HEK293 (cell line): ENCODE results near the gene SCGB1C1.

ENCODE experiments used
- CTCF ChIA-PET: fragments of 350-600 bp; formaldehyde crosslinking; extraction: SDS; loops from one replicate; lab custom pipeline; 2021; ENCODE audit warnings: antibody characterized with exemption; lab: Yijun Ruan, JAX
- POLR2A ChIA-PET: fragments of 300-600 bp; formaldehyde crosslinking; extraction: SDS; loops from one replicate; lab custom pipeline; 2020; ENCODE audit warnings: antibody characterized with exemption, inconsistent platforms; lab: Yijun Ruan, JAX
- H3K27ac ChIP-seq: fragments of 200-500 bp; sonication (Bioruptor generic); 2 replicates; pipeline ENCODE4 v1.5.1; 2014; ENCODE audit warnings: low read depth, low read length, control low read depth, inconsistent platforms; ENCODE audit errors: extremely low read depth
- H3K36me3 ChIP-seq, 2 experiments: fragments of 200-500 bp in 1 of 2; sonication (Bioruptor generic) in 1 of 2; 1 replicate in 1 of 2; 2 replicates in 1 of 2; pipeline ENCODE4 v1.5.1; 2014 to 2017; ENCODE audit warnings: inconsistent platforms in 2 of 2, low read length in 2 of 2; ENCODE audit not compliant: control insufficient read depth in 2 of 2, insufficient read depth in 1 of 2
- H3K4me1 ChIP-seq: fragments of 200-500 bp; sonication (Bioruptor generic); 2 replicates; pipeline ENCODE4 v1.5.1; 2014; ENCODE audit warnings: mild to moderate bottlenecking, low read length, inconsistent platforms; ENCODE audit not compliant: control insufficient read depth, insufficient read depth
- H3K4me3 ChIP-seq: 2 replicates; pipeline ENCODE4 v1.5.1; 2011; ENCODE audit warnings: low read depth, mild to moderate bottlenecking, control low read depth, low read length, moderate library complexity
- H3K9me3 ChIP-seq: fragments of 200-500 bp; sonication (Bioruptor generic); 2 replicates; pipeline ENCODE4 v1.5.1; 2014; ENCODE audit warnings: low read depth, low read length, inconsistent platforms; ENCODE audit not compliant: control insufficient read depth, insufficient read depth
- GLI4 ChIP-seq: fragments of 450-650 bp; formaldehyde crosslinking; IDR thresholded peaks from 2 replicates; pipeline ENCODE4 v1.5.1; 2016; ENCODE audit warnings: missing biosample characterization, missing genetic modification characterization
- KLF1 ChIP-seq: fragments of 450-650 bp; formaldehyde crosslinking; IDR thresholded peaks from 2 replicates; pipeline ENCODE4 v1.5.1; 2016; ENCODE audit warnings: missing biosample characterization, missing genetic modification characterization
- KLF7 ChIP-seq: fragments of 450-650 bp; formaldehyde crosslinking; IDR thresholded peaks from 2 replicates; pipeline ENCODE4 v1.5.1; 2016; ENCODE audit warnings: missing biosample characterization, missing genetic modification characterization, borderline replicate concordance
- KLF8 ChIP-seq: fragments of 450-650 bp; formaldehyde crosslinking; IDR thresholded peaks from 2 replicates; pipeline ENCODE4 v1.5.1; 2016; ENCODE audit warnings: missing biosample characterization, missing genetic modification characterization
- MZF1 ChIP-seq: fragments of 450-650 bp; formaldehyde crosslinking; IDR thresholded peaks from 2 replicates; pipeline ENCODE4 v1.5.1; 2017; ENCODE audit warnings: missing biosample characterization, missing genetic modification characterization, borderline replicate concordance
- OVOL3 ChIP-seq: fragments of 450-650 bp; formaldehyde crosslinking; IDR thresholded peaks from 2 replicates; pipeline ENCODE4 v1.5.1; 2016; ENCODE audit warnings: missing biosample characterization, missing genetic modification characterization
- PRDM4 ChIP-seq: fragments of 450-650 bp; formaldehyde crosslinking; IDR thresholded peaks from 2 replicates; pipeline ENCODE4 v1.5.1; 2017; ENCODE audit warnings: missing biosample characterization, missing genetic modification characterization
- SCRT2 ChIP-seq: fragments of 450-650 bp; formaldehyde crosslinking; IDR thresholded peaks from 2 replicates; pipeline ENCODE4 v1.5.1; 2016; ENCODE audit warnings: missing biosample characterization, missing genetic modification characterization
- SP2 ChIP-seq: fragments of 450-650 bp; formaldehyde crosslinking; IDR thresholded peaks from 2 replicates; pipeline ENCODE4 v1.5.1; 2016; ENCODE audit warnings: missing biosample characterization, missing genetic modification characterization
- SP7 ChIP-seq: fragments of 450-650 bp; formaldehyde crosslinking; IDR thresholded peaks from 2 replicates; pipeline ENCODE4 v1.5.1; 2016; ENCODE audit warnings: missing biosample characterization, missing genetic modification characterization
- TCF7L2 ChIP-seq: IDR thresholded peaks from 2 replicates; pipeline ENCODE4 v1.6.1; 2011; ENCODE audit warnings: low read depth, mild to moderate bottlenecking, inconsistent platforms, low read length, moderate library complexity, borderline replicate concordance
- ZBTB26 ChIP-seq: fragments of 450-650 bp; formaldehyde crosslinking; optimal IDR thresholded peaks from 2 replicates; pipeline ENCODE3; 2016; ENCODE audit warnings: missing biosample characterization, mild to moderate bottlenecking, missing genetic modification characterization
- ZFHX2 ChIP-seq: fragments of 450-650 bp; formaldehyde crosslinking; conservative IDR thresholded peaks from 2 replicates; pipeline ENCODE4 v1.5.1; 2016; ENCODE audit warnings: missing biosample characterization, missing genetic modification characterization
- ZNF16 ChIP-seq: fragments of 450-650 bp; formaldehyde crosslinking; IDR thresholded peaks from 2 replicates; pipeline ENCODE4 v1.5.1; 2016; ENCODE audit warnings: low read depth, missing biosample characterization, missing genetic modification characterization
- ZNF221 ChIP-seq: fragments of 450-650 bp; formaldehyde crosslinking; IDR thresholded peaks from 2 replicates; pipeline ENCODE4 v1.5.1; 2017; ENCODE audit warnings: missing biosample characterization, missing genetic modification characterization, borderline replicate concordance
- ZNF248 ChIP-seq: fragments of 450-650 bp; formaldehyde crosslinking; IDR thresholded peaks from 2 replicates; pipeline ENCODE4 v1.5.1; 2017; ENCODE audit warnings: missing biosample characterization, missing genetic modification characterization
- ZNF324 ChIP-seq: fragments of 450-650 bp; formaldehyde crosslinking; IDR thresholded peaks from 2 replicates; pipeline ENCODE4 v1.5.1; 2016; ENCODE audit warnings: missing biosample characterization, missing genetic modification characterization
- ZNF521 ChIP-seq: fragments of 450-650 bp; formaldehyde crosslinking; IDR thresholded peaks from 2 replicates; pipeline ENCODE4 v1.5.1; 2017; ENCODE audit warnings: missing biosample characterization, mild to moderate bottlenecking, missing genetic modification characterization
- ZNF623 ChIP-seq: fragments of 450-650 bp; formaldehyde crosslinking; IDR thresholded peaks from 2 replicates; pipeline ENCODE4 v1.5.1; 2016; ENCODE audit warnings: missing biosample characterization, missing genetic modification characterization
- ZNF747 ChIP-seq: fragments of 450-650 bp; formaldehyde crosslinking; IDR thresholded peaks from 2 replicates; pipeline ENCODE4 v1.5.1; 2016; ENCODE audit warnings: missing biosample characterization, missing genetic modification characterization
- TF ChIP-seq, protein P1 (sequence below): fragments of 450-650 bp; formaldehyde crosslinking; conservative IDR thresholded peaks from 2 replicates; pipeline ENCODE4 v1.5.1; 2016; ENCODE audit warnings: low read depth, missing biosample characterization, missing genetic modification characterization

The SCGB1C1 gene

GRCh38 chr11:216081-216974 is 23.4 kb downstream of the SCGB1C1 start (continued):
- TF ChIP-seq ZBTB26 (tag by site-specific recombination): no peak

DNA sequence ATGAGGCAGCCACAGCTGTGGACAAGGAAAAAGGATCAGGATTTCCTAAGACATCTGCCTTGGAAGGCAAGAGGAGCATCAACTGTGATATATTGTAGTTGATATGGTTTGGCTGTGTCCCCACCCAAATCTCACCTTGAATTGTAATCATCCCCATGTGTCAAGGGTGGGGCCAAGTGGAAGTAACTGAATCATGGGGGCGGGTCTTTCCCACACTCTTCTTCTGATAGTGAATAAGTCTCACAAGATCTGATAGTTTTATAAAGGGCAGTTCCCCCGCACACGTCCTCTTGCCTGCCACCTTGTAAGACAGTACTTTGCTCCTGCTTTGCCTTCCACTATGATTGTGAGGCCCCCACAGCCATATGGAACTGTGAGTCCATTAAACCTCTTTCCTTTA is 24.8 kb downstream of the SCGB1C1 start:
- peaks cover 0 to 72% of the 10 kb centered on the region in 2 experiments; a peak in 1 of 3 replicates for H3K36me3 ChIP-seq
- H3K4me3 ChIP-seq: no peak overlapping the region
- no peaks in the 10 kb centered on the region for H3K4me1 ChIP-seq
- CTCF ChIA-PET: interaction anchor here (1.0 kb wide), 1 partner anchor 17 kb away, joined by 3 read pairs; no protein-coding TSS in a partner anchor
- TF ChIP-seq SCRT2 (tag by site-specific recombination) (no peak), ZNF16 (tag by site-specific recombination) (no peak), ZNF747 (tag by site-specific recombination) (no peak), KLF8 (tag by site-specific recombination) (no peak), ZNF221 (tag by site-specific recombination) (no peak), MZF1 (tag by site-specific recombination) (no peak), KLF1 (tag by site-specific recombination) (no peak)
- TF ChIP-seq, protein P1, sequence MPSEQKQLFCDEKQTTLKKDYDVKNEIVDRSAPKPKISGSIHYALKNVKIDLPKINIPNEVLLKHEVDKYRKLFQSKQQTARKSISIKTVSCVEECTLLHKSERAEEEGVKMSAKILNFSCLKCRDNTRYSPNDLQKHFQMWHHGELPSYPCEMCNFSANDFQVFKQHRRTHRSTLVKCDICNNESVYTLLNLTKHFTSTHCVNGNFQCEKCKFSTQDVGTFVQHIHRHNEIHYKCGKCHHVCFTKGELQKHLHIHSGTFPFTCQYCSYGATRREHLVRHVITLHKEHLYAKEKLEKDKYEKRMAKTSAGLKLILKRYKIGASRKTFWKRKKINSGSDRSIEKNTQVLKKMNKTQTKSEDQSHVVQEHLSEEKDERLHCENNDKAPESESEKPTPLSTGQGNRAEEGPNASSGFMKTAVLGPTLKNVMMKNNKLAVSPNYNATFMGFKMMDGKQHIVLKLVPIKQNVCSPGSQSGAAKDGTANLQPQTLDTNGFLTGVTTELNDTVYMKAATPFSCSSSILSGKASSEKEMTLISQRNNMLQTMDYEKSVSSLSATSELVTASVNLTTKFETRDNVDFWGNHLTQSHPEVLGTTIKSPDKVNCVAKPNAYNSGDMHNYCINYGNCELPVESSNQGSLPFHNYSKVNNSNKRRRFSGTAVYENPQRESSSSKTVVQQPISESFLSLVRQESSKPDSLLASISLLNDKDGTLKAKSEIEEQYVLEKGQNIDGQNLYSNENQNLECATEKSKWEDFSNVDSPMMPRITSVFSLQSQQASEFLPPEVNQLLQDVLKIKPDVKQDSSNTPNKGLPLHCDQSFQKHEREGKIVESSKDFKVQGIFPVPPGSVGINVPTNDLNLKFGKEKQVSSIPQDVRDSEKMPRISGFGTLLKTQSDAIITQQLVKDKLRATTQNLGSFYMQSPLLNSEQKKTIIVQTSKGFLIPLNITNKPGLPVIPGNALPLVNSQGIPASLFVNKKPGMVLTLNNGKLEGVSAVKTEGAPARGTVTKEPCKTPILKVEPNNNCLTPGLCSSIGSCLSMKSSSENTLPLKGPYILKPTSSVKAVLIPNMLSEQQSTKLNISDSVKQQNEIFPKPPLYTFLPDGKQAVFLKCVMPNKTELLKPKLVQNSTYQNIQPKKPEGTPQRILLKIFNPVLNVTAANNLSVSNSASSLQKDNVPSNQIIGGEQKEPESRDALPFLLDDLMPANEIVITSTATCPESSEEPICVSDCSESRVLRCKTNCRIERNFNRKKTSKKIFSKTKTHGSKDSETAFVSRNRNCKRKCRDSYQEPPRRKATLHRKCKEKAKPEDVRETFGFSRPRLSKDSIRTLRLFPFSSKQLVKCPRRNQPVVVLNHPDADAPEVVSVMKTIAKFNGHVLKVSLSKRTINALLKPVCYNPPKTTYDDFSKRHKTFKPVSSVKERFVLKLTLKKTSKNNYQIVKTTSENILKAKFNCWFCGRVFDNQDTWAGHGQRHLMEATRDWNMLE (tag by site-specific recombination): no peak
- TF ChIP-seq, all 188 proteins: peak for 0
- POLR2A ChIA-PET: interaction anchor here (1.0 to 2.7 kb wide), 4 partner anchors 9 to 11 kb away, joined by 3 to 22 read pairs (median 6); partner anchors contain the start of genes BET1L and RIC8A
- Histone ChIP-seq H3K27ac (no peak overlapping the region), H3K9me3 (no peaks in the 10 kb centered on the region)

- H3K27ac ChIP-seq: no peak overlapping the region
- H3K9me3 ChIP-seq: no peaks in the 10 kb centered on the region
- POLR2A ChIA-PET: interaction anchor here (0.6 to 2.0 kb wide), 4 partner anchors 8 to 14 kb away, joined by 3 to 8 read pairs (median 4); partner anchors contain the start of genes BET1L and RIC8A
- H3K4me3 ChIP-seq: no peak overlapping the region
- no peaks in the 10 kb centered on the region for H3K4me1 ChIP-seq
- CTCF ChIA-PET: interaction anchor here (0.6 to 1.2 kb wide), 2 partner anchors 36 to 229 kb away, joined by 3 to 5 read pairs; no protein-coding TSS in a partner anchor
- H3K36me3 ChIP-seq: peaks cover 0 to 65% of the 10 kb centered on the region in 2 experiments; a peak in 1 of 3 replicates
- no peak for TF ChIP-seq OVOL3 (tag by site-specific recombination)
- TF ChIP-seq ZFHX2: no peak
- TF ChIP-seq GLI4: no peak
- no peak for TF ChIP-seq ZNF623 (tag by site-specific recombination)
- no peak for TF ChIP-seq ZNF248
- no peak for TF ChIP-seq ZNF521 (tag by site-specific recombination)
- no peak for TF ChIP-seq TCF7L2
- no peak for TF ChIP-seq SP7 (tag by site-specific recombination)
- TF ChIP-seq PRDM4 (tag by site-specific recombination): no peak
- no peak for TF ChIP-seq ZNF324 (tag by site-specific recombination)
- TF ChIP-seq KLF7 (tag by site-specific recombination): no peak
- no peak for TF ChIP-seq SP2 (tag by site-specific recombination)
These were observed 26.1 kb downstream of the SCGB1C1 start for GRCh38 chr11:218815-219593.
